GM19328 (cell line): ENCODE measurements around the gene ATF5.

Experiments
- ATAC-seq: cut with Tn5 transposase; IDR thresholded peaks from one replicate; pipeline ENCODE4 v1.9.1; 2021; ENCODE audit warnings: mild to moderate bottlenecking, moderate library complexity; ENCODE audit not compliant: unreplicated experiment

ATF5 gene

GRCh38 chr19:49894879-49895565 lies 34.0 kb upstream of the ATF5 start:
- ATAC-seq: no peak

GRCh38 chr19:49895566-49896297 lies 33.3 kb upstream of the ATF5 start:
- no peak for ATAC-seq

GRCh38 chr19:49896863-49897621 lies 32.0 kb upstream of the ATF5 start, which contains the start of gene IL4I1:
IL4I1 (minus strand) TSS chr19:49896887; CDS start chr19:49896160, 727 bp downstream.
- no peak for ATAC-seq

- ATAC-seq: no peak
Measured at GRCh38 chr19:49904136-49904535, 24.9 kb upstream of the ATF5 start.

GRCh38 chr19:49906879-49907564 lies 22.0 kb upstream of the ATF5 start:
- no peak for ATAC-seq

GRCh38 chr19:49907745-49908446 lies 21.1 kb upstream of the ATF5 start:
- ATAC-seq: no peak

- ATAC-seq: no peak
Measured at GRCh38 chr19:49908480-49909420, 20.3 kb upstream of the ATF5 start.

GRCh38 chr19:49910179-49910578 lies 18.8 kb upstream of the ATF5 start:
- no peak for ATAC-seq

- ATAC-seq: no peak
Measured at GRCh38 chr19:49911381-49912145, 17.4 kb upstream of the ATF5 start.

- no peak for ATAC-seq
Measured at GRCh38 chr19:49912965-49913685, 15.9 kb upstream of the ATF5 start.

GRCh38 chr19:49913720-49914119 lies 15.3 kb upstream of the ATF5 start:
- ATAC-seq: no peak

- ATAC-seq: no peak
Measured at GRCh38 chr19:49915271-49915670, 13.7 kb upstream of the ATF5 start.

- no peak for ATAC-seq
Measured at GRCh38 chr19:49916839-49917733, 11.9 kb upstream of the ATF5 start.

GRCh38 chr19:49918089-49918488 lies 10.9 kb upstream of the ATF5 start:
- ATAC-seq: no peak

GRCh38 chr19:49920624-49921363 lies 8.2 kb upstream of the ATF5 start:
- no peak for ATAC-seq
